ENCODE data around the gene WDFY1.

Gene WDFY1

DNA sequence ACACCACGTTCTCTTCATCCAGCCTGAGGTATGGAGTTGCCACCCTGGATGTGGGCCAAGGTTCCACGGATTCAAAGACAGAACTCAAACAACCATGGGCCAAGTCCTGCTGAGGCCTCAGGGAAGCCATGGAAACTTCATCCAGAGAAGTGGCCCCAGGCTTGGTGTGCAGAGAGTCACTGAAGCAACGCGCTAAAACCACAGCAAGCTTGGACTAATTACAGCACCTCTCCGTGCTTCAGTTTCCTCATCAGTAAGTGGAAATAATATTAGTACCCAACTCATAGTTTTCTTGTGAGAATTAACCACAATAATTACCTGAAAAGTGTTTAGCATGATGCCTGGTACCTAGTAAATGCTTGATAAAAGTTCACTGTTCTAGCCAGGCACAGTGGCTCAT lies 88.6 kb downstream of the WDFY1 start:
- DNase-seq (ENCODE audit: low read depth in 2 of 2) = no peak

DNA sequence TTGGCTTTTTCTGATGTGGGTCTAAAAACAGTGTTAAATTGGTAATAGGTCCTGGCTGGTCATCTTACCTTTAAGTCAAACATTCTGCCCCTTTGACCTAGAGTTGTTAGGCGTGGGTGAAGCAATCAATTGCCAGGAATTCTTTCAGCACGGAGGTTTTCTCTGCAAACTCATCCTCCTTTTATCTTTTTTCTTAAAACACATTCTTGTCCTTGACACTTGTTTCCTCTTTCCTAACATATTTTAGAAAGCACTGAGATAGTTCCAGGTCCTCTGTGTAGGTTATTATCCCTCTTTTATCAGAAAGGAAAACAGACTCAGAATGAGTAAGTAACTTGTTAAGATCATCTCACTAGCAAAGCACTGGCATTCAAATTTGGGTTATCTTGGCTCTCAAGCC lies 89.1 kb downstream of the WDFY1 start:
- no peak for DNase-seq (ENCODE audit: low read depth in 2 of 2)

DNA sequence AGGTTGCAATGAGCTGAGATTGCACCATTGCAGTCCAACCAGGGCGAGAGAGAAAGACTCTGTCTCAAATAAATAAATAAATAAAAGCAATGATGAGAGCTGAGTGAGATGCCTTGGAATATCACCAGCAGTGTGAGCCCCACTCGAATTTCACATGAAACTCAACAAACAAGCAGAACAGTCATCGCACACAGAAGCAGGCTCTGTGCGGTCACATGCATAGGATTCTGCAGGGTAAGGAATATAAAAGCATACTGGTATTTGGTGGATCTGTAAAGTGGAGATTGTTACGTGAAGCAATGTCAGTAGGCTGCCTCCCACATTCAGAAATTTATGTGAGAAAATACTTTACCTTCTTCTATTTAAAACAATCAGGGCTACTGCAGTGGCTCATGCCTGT lies 89.7 kb downstream of the WDFY1 start:
- no peak for DNase-seq (ENCODE audit: low read depth in 2 of 2)

DNA sequence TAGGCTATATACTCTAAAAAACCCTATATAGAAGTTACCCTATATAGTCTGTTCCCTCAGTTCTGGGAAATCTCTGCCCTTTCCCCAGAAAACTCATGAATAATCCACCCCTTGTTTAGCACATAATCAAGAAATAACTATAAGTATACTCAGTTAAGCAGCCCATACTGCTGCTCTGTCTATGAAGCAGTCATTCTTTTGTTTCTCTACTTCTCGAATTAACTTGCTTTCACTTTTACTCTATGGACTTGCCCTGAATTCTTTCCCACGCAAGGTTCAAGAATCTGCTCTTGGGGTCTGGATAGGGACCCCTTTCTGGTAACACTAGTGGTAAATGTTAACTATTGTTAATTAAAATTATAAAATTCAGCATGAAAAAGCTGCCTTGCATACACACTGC lies 90.4 kb downstream of the WDFY1 start:
- no peak for DNase-seq (ENCODE audit: low read depth in 2 of 2)

DNA sequence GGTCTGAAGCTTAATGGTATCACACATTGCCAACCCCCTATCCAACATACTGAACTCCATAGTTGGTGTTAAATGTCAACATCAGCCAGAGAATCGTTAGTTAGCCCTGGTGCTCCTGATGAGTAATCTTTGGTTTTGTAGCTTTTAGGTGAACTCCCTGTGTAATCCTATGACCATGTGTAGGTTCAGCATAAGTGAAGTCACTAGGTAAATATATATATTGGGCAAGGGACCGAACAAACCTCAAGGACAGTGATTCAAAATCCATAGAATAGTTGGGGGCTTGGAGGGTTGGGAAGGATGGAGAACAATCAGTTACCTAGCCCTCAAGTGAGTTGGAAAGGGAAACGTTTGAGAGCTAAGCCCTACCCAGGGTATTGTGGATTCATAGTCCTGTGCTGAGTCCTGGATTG lies 91.7 kb downstream of the WDFY1 start:
- DNase-seq (ENCODE audit: low read depth in 2 of 2) = no peak

DNA sequence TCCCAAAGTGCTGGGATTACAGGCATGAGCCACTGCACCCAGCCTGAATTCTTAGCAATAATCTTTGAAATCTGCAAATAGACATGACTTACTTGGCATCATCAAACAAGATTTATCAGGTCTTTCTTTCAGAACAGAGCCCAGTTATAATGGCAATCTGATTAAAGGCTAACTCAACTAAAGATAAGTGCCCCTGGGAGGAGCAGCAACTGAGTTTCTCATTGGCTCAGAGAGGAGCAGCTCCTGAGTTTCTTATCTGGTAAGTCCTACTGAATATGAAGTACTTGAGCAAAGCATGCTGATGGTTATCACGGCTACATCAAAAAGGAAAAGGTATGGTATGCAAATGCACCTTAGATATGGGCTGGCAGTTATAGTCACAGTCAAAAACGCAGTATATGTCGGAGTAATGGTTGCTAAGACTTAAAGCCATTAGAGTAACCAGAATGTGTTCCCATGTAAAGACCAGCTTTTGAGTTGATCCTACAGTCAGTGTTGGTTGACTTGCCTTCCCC lies 92.8 kb downstream of the WDFY1 start:
- DNase-seq (ENCODE audit: low read depth in 2 of 2) = no peak

DNA sequence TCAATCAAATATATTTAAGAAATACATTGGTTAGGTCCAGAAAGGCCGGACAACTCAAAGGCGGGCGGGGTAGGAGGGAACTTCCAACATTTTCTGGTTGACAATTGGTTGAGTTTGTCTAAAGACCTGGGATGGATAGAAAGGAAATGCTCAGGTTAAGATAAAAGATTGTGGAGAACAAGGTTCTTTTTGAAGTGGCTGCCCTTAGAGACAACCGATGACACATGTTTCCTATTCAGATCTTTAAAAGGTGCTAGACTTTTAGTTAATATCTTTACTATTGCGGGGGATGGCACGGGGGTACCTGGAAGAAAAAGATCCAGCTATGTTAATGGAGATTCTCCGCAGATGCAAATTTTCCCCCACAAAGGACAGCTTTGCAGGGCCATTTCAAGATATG lies 97.7 kb downstream of the WDFY1 start:
- DNase-seq (ENCODE audit: low read depth in 2 of 2) = no peak

DNA sequence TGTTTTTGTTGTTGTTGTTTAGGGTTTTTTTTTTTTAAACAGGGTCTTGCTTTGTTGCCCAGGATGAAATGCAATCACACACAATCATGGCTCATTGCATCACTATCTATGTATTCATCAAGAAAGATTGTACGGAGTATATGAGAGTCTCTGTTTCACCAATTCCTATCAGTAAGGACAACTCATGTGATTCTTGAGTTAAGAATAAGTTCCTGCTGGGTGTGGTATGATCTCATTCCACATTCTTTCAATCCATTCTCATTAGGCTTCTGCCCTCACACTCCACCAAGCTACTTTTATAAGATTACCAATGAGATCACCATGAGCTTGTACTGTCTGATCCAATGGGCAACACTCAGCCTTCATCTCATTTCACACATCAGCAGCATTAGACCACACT lies 98.6 kb downstream of the WDFY1 start:
- DNase-seq (ENCODE audit: low read depth in 2 of 2) = no peak

DNA sequence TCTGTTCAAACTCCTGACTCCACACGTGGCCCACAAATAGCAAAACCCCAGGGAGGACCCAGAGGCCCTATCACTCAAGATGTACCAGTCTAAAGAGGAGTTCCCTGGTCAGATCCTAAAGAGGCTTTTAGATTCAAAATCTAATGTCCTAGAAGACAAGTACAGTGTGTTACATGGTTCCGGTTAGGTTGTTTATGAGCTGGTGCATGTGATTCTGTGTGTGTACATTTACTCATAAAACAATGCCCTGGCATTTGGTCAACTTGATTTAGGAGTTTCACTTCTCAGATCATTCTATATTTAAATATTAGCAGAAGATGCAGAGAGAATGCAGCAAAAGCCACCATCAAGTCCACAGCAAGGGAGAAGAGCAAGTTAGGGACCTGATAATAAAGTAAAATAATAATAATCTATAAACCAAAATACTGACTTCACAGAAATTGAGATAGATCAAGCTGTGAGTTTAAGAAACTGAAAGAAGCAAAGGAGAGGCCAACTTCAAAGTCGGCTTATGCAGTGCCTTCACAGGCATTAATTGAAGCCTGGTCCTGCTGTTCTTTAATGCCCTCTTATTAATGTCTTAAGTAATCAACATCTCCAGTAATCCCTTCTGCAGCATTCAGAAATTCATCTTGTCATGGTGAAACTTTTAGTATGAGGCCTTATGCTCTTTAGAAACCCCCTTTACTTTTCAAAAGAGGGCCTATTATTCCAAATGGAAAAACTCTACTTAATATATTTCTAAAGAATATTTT lies 103.5 kb downstream of the WDFY1 start:
- no peak for DNase-seq (ENCODE audit: low read depth in 2 of 2)

DNA sequence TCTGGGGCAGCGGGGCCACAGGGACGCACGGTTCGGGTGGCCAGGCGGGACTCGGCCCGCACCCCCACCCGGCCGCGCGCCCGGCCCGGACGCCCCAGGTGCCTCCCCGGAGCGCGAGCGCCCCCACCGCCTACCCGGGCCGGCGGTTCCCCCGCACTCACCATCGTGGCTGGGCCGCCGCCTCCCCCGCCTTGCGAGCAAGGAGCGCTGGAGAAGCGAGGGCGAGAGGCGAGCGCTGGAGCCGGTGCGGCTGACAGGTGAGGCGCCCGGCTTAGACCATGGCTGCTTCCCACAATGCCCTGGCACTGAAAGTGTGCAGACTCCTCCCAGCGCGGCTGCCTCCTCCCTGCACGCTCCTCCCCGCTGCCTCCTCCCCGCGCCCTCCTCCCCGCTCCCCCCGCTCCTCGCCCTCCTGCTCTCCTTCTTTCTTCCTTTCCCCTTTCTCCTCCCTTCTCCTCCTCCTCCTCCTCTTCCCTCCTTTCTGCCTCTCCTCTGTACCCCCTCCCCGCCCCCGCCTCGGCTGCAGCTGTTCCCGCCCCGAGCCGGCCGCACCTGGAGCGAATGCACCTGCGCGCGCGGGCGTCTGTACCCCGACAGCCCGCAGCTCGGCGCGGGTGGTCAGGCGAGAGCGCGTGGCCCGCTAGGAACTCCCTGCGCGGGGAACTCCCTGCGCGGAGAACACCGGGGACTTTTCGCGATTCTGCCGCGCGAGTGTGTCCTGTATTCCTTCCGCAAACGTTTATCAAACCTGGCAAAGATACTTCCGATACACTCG lies 107.7 kb downstream of the WDFY1 start, which contains the start of gene AP1S3:
Gene AP1S3, minus strand, starts transcription at position 296 of the 775 bp plus-strand sequence. Its CDS starts 132 bp downstream, at position 164.
- peak; percentile 59 to 65 for DNase-seq (ENCODE audit: low read depth in 2 of 2)

DNA sequence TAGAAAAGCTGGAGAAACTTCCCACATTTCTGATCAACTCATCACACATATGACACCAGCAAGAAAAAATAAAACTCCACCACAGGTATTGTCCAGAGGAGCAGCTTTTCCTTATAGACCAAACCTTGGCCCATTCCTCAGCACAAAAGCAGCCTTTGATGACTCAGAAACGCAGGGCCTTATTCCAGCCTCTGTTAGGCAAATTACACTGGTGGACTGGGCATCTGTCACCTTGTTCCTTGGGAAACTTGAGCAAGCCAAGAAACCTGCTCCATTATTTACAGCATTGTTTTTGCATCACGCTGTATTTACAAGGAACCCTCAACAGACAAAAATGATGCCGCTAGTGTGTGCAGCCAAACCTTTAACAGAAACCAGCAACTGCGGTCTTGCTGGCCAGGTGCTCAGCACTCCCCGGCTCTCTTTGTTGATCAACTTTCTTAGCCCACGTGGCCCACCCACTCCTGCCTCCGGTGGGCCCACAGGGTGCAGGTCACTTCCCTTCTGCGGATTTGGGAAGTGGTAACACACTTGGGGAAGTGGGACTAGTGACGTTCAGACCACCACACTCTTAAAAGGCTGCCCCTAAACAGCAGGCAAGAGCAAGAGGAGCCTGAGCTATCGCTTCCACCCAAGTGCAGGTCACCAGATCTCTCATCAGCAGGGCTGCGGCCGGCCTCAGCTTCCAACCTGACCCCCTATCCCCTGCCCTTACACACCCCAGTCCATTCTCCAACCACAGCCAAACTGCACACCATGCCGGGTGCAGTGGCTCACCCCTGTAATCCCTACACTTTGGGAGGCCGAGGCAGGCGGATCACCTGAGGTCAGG lies 109.2 kb downstream of the WDFY1 start:
- no peak for DNase-seq (ENCODE audit: low read depth in 2 of 2)

DNA sequence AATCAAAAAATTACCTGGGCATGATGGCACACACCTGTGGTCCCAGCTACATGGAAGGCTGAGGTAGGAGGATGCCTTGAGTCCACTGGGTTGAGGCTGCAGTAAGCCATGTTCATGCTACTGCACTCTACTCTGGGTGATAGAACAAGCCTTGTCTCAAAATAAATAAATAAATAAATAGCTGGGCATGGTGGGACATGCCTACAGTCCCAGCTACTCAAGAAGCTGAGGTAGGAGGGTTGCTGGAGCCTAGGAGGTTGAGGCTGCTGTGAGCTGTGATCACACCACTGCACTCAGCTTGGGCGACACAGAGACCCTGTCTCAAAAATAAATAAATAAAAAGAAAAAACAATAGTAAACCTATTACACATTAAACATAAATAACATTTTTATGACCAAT lies 110.7 kb downstream of the WDFY1 start:
- DNase-seq (ENCODE audit: low read depth in 2 of 2) = no peak

DNA sequence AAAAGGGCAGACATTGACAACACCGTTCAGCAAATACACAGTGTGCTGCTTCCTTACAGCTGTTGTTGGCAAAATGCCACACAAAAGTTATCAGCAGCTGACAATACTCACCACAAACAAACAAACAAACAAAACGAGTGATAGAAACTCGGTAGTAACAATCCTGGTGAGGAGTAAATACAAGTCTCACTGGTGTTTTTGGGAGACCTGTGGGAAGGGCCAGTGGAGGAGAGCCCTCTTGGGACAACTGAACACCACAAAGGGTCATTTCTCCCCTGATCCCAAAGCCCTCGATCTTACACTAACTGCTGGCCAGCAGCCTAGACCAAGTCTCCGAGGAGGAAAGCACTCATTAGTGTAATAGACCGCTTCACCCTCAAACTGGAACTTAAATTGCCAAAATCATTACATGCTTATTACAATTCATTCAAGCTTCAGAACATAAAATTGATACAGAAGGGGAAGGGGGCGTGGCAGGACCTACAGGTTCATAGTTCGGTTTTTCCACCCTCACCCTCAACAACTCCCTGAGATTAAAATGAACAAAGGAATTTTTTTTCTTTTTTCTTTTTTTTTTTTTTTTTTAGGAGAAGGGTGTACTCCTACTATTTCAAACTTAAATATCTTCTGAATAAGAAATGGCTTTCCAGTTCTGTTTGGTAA lies 112.8 kb downstream of the WDFY1 start:
- DNase-seq (ENCODE audit: low read depth in 2 of 2) = no peak

DNA sequence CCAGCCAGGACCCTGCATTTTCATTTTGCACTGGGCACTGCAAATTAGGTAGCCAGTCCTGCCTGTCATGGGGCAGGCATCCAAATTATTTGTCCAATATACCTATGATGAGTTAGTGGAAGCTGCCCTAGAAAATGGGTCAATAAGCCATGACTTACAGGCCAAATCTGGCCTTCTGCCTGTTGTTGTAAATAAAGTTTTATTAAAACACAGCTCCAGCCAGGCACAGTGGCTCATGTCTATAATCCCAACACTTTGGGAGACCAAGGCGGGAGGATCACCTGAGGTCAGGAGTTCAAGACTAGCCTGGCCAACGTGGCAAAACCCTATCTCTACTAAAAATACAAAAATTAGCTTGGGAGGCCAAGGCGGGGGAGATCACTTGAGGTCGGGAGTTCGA lies 116.0 kb downstream of the WDFY1 start:
- no peak for DNase-seq (ENCODE audit: low read depth in 2 of 2)

DNA sequence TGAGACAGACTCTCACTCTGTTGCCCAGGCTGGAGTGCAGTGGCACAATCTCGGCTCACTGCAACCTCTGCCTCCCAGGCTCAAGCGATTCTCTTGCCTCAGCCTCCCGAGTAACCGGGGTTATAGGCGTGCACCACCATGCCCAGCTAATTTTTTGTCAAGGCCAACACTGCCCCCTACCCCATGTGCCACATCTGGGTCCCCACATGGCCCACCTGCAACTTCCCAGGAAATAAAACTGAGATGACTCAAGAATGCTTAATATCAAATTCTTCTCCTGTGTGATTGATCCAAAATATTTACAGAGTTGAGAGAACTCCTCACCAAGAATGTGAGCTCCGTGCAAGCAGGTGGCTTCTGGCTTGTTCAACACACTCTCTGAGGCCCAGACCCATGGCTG lies 116.8 kb downstream of the WDFY1 start:
- DNase-seq (ENCODE audit: low read depth in 2 of 2) = no peak

DNA sequence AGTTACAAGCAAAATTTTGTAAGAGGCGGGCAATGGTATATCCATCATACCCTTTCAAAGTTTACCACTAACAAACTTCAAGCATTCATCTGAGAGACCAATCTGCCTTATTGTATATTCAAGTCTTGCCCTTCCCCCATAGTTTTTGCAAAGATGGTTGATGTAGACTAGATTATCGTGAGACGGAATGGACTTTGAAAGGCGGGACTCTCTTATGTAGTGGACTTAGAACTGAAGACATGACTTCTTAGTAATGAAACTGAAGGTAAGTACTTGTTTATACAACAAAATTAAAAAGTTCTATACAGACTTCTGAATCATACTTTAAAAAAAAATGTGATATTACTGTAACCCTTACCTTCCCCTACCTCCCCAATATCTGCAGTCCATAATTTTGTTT lies 118.1 kb downstream of the WDFY1 start:
- no peak for DNase-seq (ENCODE audit: low read depth in 2 of 2)
